HG03442 (cell line): ENCODE measurements around the gene TSPAN32.
"Not testable (repeated sequence)": the region's sequence is repeated elsewhere in the genome, so short reads cannot be mapped to it uniquely, and the experiment has no call there.

ENCODE experiments used
- ATAC-seq: cut with Tn5 transposase; IDR thresholded peaks from one replicate; pipeline ENCODE4 v1.9.1; 2021; ENCODE audit warnings: mild to moderate bottlenecking, moderate library complexity; ENCODE audit not compliant: unreplicated experiment

The TSPAN32 gene

GRCh38 chr11:2332569-2332968 is 30.8 kb downstream of the TSPAN32 start:
- not testable (repeated sequence) for ATAC-seq

GRCh38 chr11:2333486-2334205 is 31.8 kb downstream of the TSPAN32 start:
- not testable (repeated sequence) for ATAC-seq

- not testable (repeated sequence) for ATAC-seq
Observed at GRCh38 chr11:2335286-2335685, 33.5 kb downstream of the TSPAN32 start.

GRCh38 chr11:2338760-2339159 is 36.9 kb downstream of the TSPAN32 start:
- ATAC-seq = not testable (repeated sequence)

- ATAC-seq = no peak
Observed at GRCh38 chr11:2342557-2342956, 40.7 kb downstream of the TSPAN32 start.

GRCh38 chr11:2342981-2343380 is 41.2 kb downstream of the TSPAN32 start:
- ATAC-seq = no peak

GRCh38 chr11:2343502-2343901 is 41.7 kb downstream of the TSPAN32 start:
- no peak for ATAC-seq

- ATAC-seq = no peak
Observed at GRCh38 chr11:2345050-2345449, 43.2 kb downstream of the TSPAN32 start.

GRCh38 chr11:2346014-2346413 is 44.2 kb downstream of the TSPAN32 start:
- no peak for ATAC-seq

- no peak for ATAC-seq
Observed at GRCh38 chr11:2346586-2347307, 44.9 kb downstream of the TSPAN32 start.

- ATAC-seq = no peak
Observed at GRCh38 chr11:2347308-2347830, 45.6 kb downstream of the TSPAN32 start.

GRCh38 chr11:2348986-2349385 is 47.2 kb downstream of the TSPAN32 start:
- ATAC-seq = no peak

- no peak for ATAC-seq
Observed at GRCh38 chr11:2351701-2352100, 49.9 kb downstream of the TSPAN32 start.

GRCh38 chr11:2352420-2352819 is 50.6 kb downstream of the TSPAN32 start:
- ATAC-seq = no peak

- no peak for ATAC-seq
Observed at GRCh38 chr11:2355000-2355644, 53.3 kb downstream of the TSPAN32 start.

GRCh38 chr11:2357246-2357645 is 55.4 kb downstream of the TSPAN32 start:
- ATAC-seq = no peak

- not testable (repeated sequence) for ATAC-seq
Observed at GRCh38 chr11:2357651-2358050, 55.8 kb downstream of the TSPAN32 start.

GRCh38 chr11:2358754-2359442 is 57.1 kb downstream of the TSPAN32 start:
- no peak for ATAC-seq

GRCh38 chr11:2359557-2359956 is 57.7 kb downstream of the TSPAN32 start:
- no peak for ATAC-seq

GRCh38 chr11:2360081-2360642 is 58.3 kb downstream of the TSPAN32 start:
- ATAC-seq = no peak

- ATAC-seq = no peak
Observed at GRCh38 chr11:2361565-2361964, 59.8 kb downstream of the TSPAN32 start.
